Measurements from ENCODE around the gene MCM6. TPM values are rescaled to one million over a fixed set of nuclear protein-coding genes. Genes with fewer than 3 reads are reported as not detected.

MCM6 gene
- total and polyA plus RNA-seq, 2 donors from 2014 or later, result 10.1 to 11.9 TPM

DNA sequence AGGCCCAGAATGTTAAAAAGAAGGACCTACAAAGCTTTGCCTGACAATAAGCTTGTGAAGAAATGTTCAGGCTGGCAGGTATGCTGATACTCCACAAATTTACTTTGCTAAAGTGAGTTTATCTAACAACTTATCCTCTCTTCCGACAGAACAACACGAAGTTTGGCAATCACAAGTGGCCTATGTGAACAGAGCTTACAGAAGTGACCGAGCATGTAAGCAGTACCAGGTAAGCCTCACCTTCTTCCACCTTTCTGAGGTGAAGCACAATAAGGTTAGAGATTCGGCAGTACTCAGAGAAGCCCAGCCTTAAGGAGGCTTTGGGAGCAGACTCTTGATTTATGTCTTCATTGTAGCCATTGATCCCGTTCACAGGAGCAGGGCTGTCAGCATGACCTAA lies 30.2 kb downstream of the MCM6 start:
- Histone ChIP-seq H3K27me3 (ENCODE audit: control insufficient read depth, insufficient read depth, low read length) (no peaks in the 10 kb centered on the region), H3K27ac (ENCODE audit: low read depth in 2 of 2, low read length in 2 of 2) (no peak overlapping the region), H3K9ac (ENCODE audit: low read length in 3 of 3) (no peak overlapping the region), H3K36me3 (ENCODE audit: control insufficient read depth in 2 of 3, insufficient read depth in 3 of 3, low read length in 3 of 3) (peaks cover 0 to 8% (median 3%) of the 10 kb centered on the region in 3 donors), H3K4me3 (ENCODE audit: low read length in 3 of 3) (no peak overlapping the region), H3K9me3 (ENCODE audit: control insufficient read depth in 2 of 3, insufficient read depth in 1 of 3, low read length in 3 of 3) (no peaks in the 10 kb centered on the region), H3K4me1 (ENCODE audit: control insufficient read depth in 2 of 3, insufficient read depth in 2 of 3, low read depth in 1 of 3, low read length in 3 of 3) (no peaks in the 10 kb centered on the region)
- DNase-seq (no peak), FAIRE-seq (no peak)
- intact Hi-C loops (cut with DNase I), result no loop called here
- TF ChIP-seq, protein P1, sequence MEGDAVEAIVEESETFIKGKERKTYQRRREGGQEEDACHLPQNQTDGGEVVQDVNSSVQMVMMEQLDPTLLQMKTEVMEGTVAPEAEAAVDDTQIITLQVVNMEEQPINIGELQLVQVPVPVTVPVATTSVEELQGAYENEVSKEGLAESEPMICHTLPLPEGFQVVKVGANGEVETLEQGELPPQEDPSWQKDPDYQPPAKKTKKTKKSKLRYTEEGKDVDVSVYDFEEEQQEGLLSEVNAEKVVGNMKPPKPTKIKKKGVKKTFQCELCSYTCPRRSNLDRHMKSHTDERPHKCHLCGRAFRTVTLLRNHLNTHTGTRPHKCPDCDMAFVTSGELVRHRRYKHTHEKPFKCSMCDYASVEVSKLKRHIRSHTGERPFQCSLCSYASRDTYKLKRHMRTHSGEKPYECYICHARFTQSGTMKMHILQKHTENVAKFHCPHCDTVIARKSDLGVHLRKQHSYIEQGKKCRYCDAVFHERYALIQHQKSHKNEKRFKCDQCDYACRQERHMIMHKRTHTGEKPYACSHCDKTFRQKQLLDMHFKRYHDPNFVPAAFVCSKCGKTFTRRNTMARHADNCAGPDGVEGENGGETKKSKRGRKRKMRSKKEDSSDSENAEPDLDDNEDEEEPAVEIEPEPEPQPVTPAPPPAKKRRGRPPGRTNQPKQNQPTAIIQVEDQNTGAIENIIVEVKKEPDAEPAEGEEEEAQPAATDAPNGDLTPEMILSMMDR (IDR thresholded peaks at IDR 0.05; ENCODE audit: borderline replicate concordance, extremely low read depth, insufficient read depth), result no peak

DNA sequence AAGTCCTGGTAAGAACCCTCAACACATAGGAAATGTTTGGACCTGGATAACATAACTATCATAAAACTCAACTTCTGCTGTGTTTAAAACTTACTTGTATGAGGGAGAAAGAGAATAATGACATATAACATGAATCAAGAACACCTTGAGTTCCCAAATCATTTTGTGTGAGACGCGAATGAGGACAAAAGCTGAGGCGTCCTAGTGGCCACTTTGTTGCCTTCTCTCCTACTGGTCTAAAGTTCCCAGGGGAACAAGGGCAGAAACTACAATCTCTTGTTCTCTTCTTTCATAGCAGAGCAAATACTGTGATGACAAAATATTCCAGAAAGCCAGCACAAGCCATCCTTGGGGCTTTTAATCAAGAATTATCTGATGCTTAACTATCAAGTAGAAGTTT lies 31.0 kb downstream of the MCM6 start:
- Histone ChIP-seq H3K27ac (ENCODE audit: low read depth in 2 of 2, low read length in 2 of 2) (no peak overlapping the region), H3K9me3 (ENCODE audit: control insufficient read depth in 2 of 3, insufficient read depth in 1 of 3, low read length in 3 of 3) (no peaks in the 10 kb centered on the region), H3K4me3 (ENCODE audit: low read length in 3 of 3) (no peak overlapping the region), H3K4me1 (ENCODE audit: control insufficient read depth in 2 of 3, insufficient read depth in 2 of 3, low read depth in 1 of 3, low read length in 3 of 3) (peaks cover 0 to 4% (median 0%) of the 10 kb centered on the region in 3 donors), H3K27me3 (ENCODE audit: control insufficient read depth, insufficient read depth, low read length) (no peaks in the 10 kb centered on the region), H3K9ac (ENCODE audit: low read length in 3 of 3) (no peak overlapping the region), H3K36me3 (ENCODE audit: control insufficient read depth in 2 of 3, insufficient read depth in 3 of 3, low read length in 3 of 3) (peaks cover 0 to 8% (median 3%) of the 10 kb centered on the region in 3 donors)
- no peak for DNase-seq
- TF ChIP-seq, protein P1 (IDR thresholded peaks at IDR 0.05; ENCODE audit: borderline replicate concordance, extremely low read depth, insufficient read depth), result no peak
- intact Hi-C loops (cut with DNase I), result no loop called here
- no peak for FAIRE-seq

DNA sequence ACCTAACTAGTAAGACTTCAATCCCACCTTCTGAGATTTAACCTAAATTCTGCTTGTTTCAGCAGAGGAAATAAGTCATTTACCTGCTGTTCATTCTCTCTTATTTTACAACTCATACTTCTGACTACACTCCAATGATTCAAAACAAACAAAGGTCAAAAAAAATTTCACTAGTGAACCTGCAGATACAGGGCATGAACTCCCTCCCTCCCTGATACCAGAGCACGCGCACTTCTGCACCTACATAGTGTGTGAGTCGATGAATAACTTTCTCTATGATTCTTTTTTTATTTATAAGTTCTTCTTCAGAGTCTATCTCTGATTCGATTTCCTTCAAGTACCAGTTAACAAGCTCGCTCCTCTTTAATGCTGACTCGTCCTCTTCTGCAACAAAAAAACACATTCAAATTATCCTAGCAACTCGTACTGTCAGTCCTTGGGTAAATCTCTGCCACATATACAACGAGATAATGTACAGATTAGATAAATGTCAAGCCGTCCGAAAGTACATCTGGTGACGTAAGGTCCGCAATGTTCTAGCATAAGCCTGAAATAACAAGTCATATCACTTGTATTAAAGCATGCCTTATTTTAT lies 31.8 kb downstream of the MCM6 start:
- intact Hi-C loops (cut with DNase I), result no loop called here
- Histone ChIP-seq H3K9ac (ENCODE audit: low read length in 3 of 3) (no peak overlapping the region), H3K9me3 (ENCODE audit: control insufficient read depth in 2 of 3, insufficient read depth in 1 of 3, low read length in 3 of 3) (no peaks in the 10 kb centered on the region), H3K27ac (ENCODE audit: low read depth in 2 of 2, low read length in 2 of 2) (no peak overlapping the region), H3K4me1 (ENCODE audit: control insufficient read depth in 2 of 3, insufficient read depth in 2 of 3, low read depth in 1 of 3, low read length in 3 of 3) (peaks cover 0 to 4% (median 0%) of the 10 kb centered on the region in 3 donors), H3K36me3 (ENCODE audit: control insufficient read depth in 2 of 3, insufficient read depth in 3 of 3, low read length in 3 of 3) (peaks cover 0 to 8% (median 3%) of the 10 kb centered on the region in 3 donors), H3K27me3 (ENCODE audit: control insufficient read depth, insufficient read depth, low read length) (no peaks in the 10 kb centered on the region), H3K4me3 (ENCODE audit: low read length in 3 of 3) (no peak overlapping the region)
- FAIRE-seq, result no peak
- no peak for DNase-seq
- TF ChIP-seq, protein P1 (IDR thresholded peaks at IDR 0.05; ENCODE audit: borderline replicate concordance, extremely low read depth, insufficient read depth), result no peak

DNA sequence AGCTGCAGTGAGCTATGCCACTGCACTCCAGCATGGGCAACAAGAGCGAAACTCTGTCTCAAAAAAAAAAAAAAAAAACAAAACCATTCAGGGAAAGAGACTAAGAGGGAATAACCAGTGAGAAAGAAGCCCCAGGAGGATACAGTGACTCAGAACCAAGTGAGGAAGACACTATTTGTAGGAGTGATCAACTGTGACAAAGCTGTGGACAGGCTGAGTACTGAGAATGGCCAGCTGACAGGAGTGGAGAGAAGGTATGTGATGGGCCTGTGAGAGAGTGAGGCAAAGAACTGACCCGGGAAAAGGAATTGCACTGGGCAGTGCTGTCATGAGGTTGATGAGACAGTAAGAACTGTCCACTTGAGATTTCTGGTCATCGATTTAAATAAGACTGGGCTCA lies 32.6 kb downstream of the MCM6 start:
- intact Hi-C loops (cut with DNase I), result no loop called here
- Histone ChIP-seq H3K9me3 (ENCODE audit: control insufficient read depth in 2 of 3, insufficient read depth in 1 of 3, low read length in 3 of 3) (no peaks in the 10 kb centered on the region), H3K4me3 (ENCODE audit: low read length in 3 of 3) (no peak overlapping the region), H3K36me3 (ENCODE audit: control insufficient read depth in 2 of 3, insufficient read depth in 3 of 3, low read length in 3 of 3) (peaks cover 0 to 8% (median 3%) of the 10 kb centered on the region in 3 donors), H3K9ac (ENCODE audit: low read length in 3 of 3) (no peak overlapping the region), H3K27ac (ENCODE audit: low read depth in 2 of 2, low read length in 2 of 2) (peak overlapping the region in 1 of 2 donors; percentile 16), H3K27me3 (ENCODE audit: control insufficient read depth, insufficient read depth, low read length) (no peaks in the 10 kb centered on the region), H3K4me1 (ENCODE audit: control insufficient read depth in 2 of 3, insufficient read depth in 2 of 3, low read depth in 1 of 3, low read length in 3 of 3) (peaks cover 0 to 4% (median 0%) of the 10 kb centered on the region in 3 donors)
- FAIRE-seq (no peak), DNase-seq (no peak)
- TF ChIP-seq, protein P1 (IDR thresholded peaks at IDR 0.05; ENCODE audit: borderline replicate concordance, extremely low read depth, insufficient read depth), result no peak
